HG03103 (cell line): ENCODE results near the gene ATP6V0D1.

Source experiments
- ATAC-seq: cut with Tn5 transposase; IDR thresholded peaks from one replicate; pipeline ENCODE4 v1.9.1; 2021; ENCODE audit warnings: low read depth; ENCODE audit not compliant: unreplicated experiment

ATP6V0D1 gene

GRCh38 chr16:67445913-67446907 lies 34.7 kb downstream of the ATP6V0D1 start:
- ATAC-seq: no peak

- ATAC-seq: no peak
Observed at GRCh38 chr16:67445441-67445912, 35.5 kb downstream of the ATP6V0D1 start.

DNA sequence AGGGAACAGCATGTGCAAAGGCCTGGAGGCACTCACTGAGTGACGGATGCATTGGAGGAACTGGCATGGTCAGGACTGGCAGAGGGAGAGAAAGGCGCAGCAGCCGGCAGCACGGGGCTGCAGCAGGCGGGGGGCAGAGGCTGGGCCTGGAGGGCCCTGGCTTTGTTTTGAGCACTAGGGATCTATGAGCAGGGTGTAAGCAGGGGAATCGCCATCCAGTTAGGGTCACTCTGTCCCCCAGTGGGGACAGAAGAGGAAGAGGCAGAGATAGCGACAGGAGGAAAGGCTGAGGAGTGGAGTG lies 35.9 kb downstream of the ATP6V0D1 start:
- ATAC-seq: no peak

DNA sequence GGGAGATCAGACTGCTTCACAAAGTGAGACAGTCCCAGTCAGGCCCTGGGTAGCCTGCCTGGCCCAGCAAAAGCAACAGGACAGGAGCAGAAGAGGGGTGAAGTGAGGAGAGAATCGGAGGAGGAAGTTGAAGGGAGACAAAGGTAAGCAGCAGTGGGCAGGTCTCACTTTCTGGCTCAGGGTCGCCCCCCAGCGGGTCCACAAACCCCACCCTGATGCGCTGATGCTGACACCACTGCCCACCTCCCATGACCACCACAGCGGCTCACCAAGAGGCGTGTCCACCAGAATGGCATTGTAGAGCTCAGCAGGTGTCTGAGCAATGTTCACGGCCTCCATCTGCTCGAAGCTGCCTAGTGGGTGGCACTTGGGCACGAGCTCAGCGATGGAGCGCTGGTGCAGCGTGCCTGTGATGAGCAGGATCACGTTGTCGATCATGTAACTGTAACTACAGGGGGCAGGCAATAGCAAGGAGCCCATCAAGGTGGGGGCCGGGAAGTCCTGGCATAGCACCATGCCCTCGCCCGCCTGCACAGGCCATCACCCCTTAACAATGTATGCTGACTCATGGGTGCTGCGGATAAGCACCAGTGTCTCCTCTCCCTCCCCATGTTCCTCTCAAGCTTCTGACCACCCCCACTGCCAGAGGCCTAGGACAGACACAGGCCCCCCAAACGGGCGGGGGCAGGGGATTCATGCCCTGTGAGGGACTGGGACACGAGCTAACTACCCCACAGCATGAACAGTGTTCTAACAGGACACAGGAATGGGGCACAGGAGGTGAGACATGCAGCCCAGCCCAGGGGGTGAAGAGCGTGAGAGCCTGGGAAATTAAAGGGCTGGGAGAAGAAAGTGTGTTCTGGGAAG lies 36.5 kb downstream of the ATP6V0D1 start:
- ATAC-seq: no peak

- ATAC-seq: no peak
Observed at GRCh38 chr16:67443265-67443664, 37.7 kb downstream of the ATP6V0D1 start.

- ATAC-seq: no peak
Observed at GRCh38 chr16:67442581-67443255, 38.2 kb downstream of the ATP6V0D1 start.

DNA sequence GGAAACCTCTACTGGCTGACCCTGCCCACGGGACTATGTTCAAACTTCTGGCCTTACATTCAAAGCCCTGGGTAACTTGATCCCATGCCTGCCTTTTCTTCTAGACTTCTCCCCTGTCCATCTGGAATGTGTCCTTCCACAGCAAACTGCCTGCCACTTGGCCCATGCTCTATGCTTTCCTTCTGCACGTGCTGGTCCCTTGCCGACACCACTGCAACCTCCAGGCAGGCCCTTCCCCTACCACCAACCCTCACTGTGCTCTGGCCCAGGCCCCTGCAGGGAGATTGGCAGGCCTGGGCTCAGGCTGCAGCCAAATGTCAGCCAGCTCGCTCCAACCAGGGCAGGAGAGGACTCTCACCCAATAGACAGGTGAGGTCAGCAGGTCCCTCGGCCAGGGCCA lies 39.0 kb downstream of the ATP6V0D1 start:
- ATAC-seq: no peak

- ATAC-seq: no peak
Observed at GRCh38 chr16:67441271-67441753, 39.6 kb downstream of the ATP6V0D1 start.

GRCh38 chr16:67438824-67439393 lies 42.0 kb downstream of the ATP6V0D1 start:
- ATAC-seq: no peak

DNA sequence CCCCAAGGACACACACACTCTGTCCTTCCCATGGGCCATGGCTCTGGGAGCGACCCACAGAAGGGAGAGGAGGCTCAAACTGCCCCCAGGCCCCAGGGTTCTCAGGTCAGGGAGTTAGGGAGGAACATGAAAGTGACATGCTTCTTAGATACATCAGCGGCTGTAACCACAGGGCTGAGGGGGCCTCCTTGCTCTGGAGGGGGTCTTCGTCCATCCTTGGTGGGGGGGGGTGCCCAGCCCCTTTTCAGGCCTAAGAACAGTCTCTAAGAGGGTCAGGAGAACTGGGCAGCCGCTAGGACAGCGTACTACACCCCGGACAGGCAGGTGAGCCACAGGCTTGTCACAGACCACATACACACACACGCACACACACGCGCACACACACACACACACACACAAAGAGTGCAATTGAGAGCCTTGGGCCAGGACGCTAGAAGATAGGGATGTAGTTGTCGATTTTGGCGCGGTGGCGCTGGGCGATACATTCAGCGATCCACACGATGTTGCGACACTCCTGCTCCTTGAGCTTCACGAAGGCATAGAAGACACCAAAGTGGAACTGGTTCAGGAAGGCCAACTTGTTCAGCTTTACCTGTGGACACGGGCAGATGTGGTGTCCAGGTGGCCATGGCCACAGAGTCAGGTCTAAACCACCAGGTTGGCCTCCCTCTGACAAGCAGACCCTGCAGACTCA lies 42.7 kb downstream of the ATP6V0D1 start:
- ATAC-seq: no peak

DNA sequence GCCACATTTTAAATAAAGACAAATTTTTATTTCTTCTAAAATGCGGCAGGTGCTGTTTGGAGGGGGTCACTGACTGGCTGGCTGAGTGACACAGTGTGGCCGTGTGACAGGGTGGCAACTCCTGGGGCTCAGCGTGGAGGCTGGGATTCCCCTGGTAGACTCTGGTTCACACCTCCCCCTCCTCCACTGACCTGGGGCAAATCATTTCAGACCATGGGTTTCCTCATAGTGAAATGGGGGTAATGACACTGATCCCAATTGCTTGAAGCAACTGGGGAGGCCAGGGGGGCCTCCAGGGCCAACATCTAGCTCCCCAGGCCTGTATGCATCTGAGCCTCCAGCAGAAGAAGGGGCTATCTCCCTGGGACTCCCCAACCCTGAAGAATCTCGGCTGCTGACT lies 43.4 kb downstream of the ATP6V0D1 start:
- no peak for ATAC-seq

- no peak for ATAC-seq
Observed at GRCh38 chr16:67436640-67437193, 44.2 kb downstream of the ATP6V0D1 start.

- no peak for ATAC-seq
Observed at GRCh38 chr16:67435758-67436164, 45.2 kb downstream of the ATP6V0D1 start.

DNA sequence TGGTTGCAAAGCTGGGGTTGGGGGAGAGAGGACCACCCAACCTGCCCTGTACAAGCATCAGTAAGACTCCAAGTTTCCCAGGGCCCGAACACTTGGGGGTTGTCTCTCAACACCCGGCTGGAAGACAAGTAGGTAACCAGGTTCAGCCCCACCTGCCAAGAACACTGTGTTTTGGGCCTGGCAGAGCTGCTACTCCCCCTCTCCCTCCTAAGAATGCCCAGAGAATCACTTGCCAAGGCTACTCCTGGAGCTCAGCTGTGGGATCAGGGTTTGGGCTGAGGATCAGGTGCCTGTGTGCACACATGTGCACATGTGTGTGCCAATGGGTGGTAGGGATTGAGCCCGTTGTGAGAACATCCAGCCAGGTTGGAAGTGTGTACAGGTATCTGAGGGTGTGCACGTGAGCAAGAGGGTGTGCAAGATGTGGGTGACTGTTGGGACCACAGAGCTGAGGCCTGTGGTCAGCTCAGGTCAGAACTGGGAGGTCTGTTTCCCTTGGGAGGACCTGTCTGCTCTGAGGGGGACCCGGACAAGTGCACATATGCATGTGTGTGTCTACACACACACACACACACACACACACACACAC lies 47.7 kb downstream of the ATP6V0D1 start:
- ATAC-seq: no peak

GRCh38 chr16:67432506-67432890 lies 48.5 kb downstream of the ATP6V0D1 start:
- ATAC-seq: no peak

- no peak for ATAC-seq
Observed at GRCh38 chr16:67431775-67432505, 49.0 kb downstream of the ATP6V0D1 start.

DNA sequence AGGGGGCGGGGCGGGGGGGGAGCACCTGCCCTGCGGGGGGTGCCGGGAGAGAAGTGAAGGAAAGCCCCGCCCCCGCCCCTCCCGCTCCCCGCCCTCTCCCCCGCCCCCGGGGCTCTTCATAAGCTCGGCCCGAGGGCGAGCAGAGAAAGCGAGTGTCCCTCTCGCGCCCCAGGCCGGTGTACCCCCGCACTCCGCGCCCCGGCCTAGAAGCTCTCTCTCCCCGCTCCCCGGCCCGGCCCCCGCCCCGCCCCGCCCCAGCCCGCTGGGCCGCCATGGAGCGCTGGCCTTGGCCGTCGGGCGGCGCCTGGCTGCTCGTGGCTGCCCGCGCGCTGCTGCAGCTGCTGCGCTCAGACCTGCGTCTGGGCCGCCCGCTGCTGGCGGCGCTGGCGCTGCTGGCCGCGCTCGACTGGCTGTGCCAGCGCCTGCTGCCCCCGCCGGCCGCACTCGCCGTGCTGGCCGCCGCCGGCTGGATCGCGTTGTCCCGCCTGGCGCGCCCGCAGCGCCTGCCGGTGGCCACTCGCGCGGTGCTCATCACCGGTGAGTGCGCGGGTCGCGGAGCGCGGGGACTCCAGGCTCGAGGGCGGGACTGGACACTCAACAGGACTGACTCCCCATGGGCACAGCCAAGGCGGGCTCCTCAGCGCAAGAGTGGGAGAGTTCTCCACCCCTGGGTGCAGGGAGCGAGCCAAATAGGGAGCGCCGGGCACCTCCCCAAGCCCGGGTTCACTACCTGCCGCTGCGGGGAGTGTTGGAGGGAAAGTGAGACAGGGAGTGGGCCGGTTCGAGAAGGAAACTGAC lies 49.8 kb downstream of the ATP6V0D1 start, which contains the start of gene HSD11B2:
Gene HSD11B2, plus strand, starts transcription at position 145 of the 798 bp plus-strand sequence. Its CDS starts 128 bp downstream, at position 273.
- no peak for ATAC-seq
